Esophagus muscularis mucosa (tissue), 4 donors: Measurements from ENCODE around the gene REXO2. TPM values are rescaled to one million over a fixed set of nuclear protein-coding genes. Genes with fewer than 3 reads are reported as not detected.

Source experiments
- DNase-seq: peaks from one replicate; pipeline ENCODE4 v3.0.0-alpha.2; 2017; ENCODE audit errors: extremely low spot score
- H3K27ac ChIP-seq, 4 donors: fragments of 200-600 bp; sonication (generic); replicated peaks in 1 of 4; 1 replicate in 3 of 4; 2 replicates in 1 of 4; pipeline ENCODE4 v1.5.1; 2016 to 2019; ENCODE audit warnings: mild to moderate bottlenecking in 1 of 4
- H3K27me3 ChIP-seq, 4 donors: fragments of 200-600 bp; sonication (generic); one replicate each; pipeline versions ENCODE4 v1.5.1 to v1.6.0; 2016 to 2019
- H3K36me3 ChIP-seq, 4 donors: fragments of 200-600 bp; sonication (generic); one replicate each; pipeline ENCODE4 v1.5.1; 2016 to 2019
- H3K4me1 ChIP-seq, 4 donors: fragments of 200-600 bp; sonication (generic); one replicate each; pipeline ENCODE4 v1.5.1; 2016 to 2019
- H3K4me3 ChIP-seq, 4 donors: fragments of 200-600 bp; sonication (generic); 1 replicate in 2 of 4; 2 replicates in 2 of 4; pipeline ENCODE4 v1.5.1; 2016 to 2019; ENCODE audit warnings: mild to moderate bottlenecking in 4 of 4, moderate library complexity in 1 of 4
- H3K9me3 ChIP-seq, 4 donors: fragments of 200-600 bp; sonication (generic); 1 replicate in 3 of 4; 2 replicates in 1 of 4; pipeline ENCODE4 v1.5.1; 2016 to 2019
- CTCF ChIP-seq, 3 experiments: fragments of 200-600 bp in 2 of 3; fragments of 450-650 bp in 1 of 3; sonication (generic) in 2 of 3; IDR thresholded peaks; one replicate each; pipeline ENCODE4 v1.5.1; 2017 to 2019; ENCODE audit warnings: antibody characterized with exemption in 3 of 3, mild to moderate bottlenecking in 2 of 3, moderate library complexity in 1 of 3
- EP300 ChIP-seq: sonication (generic); formaldehyde crosslinking; IDR thresholded peaks from one replicate; pipeline ENCODE4 v1.6.1; 2017; ENCODE audit warnings: antibody characterized with exemption
- POLR2A ChIP-seq: fragments of 450-650 bp; IDR thresholded peaks from one replicate; pipeline ENCODE4 v1.6.1; 2017; ENCODE audit warnings: antibody characterized with exemption, moderate library complexity, mild to moderate bottlenecking, low read depth
- POLR2AphosphoS5 ChIP-seq, 2 donors: sonication (generic); formaldehyde crosslinking; IDR thresholded peaks; one replicate each; pipeline ENCODE4 v1.6.1; 2017; ENCODE audit warnings: antibody characterized with exemption in 2 of 2
- WGBS: methylation state at CpG from one replicate; pipeline ENCODE4 v1.1.5; 2018; 5-methylcytosine and 5-hydroxymethylcytosine counted together
- intact Hi-C: fragments of 100-400 bp; cut with DNase I; formaldehyde crosslinking; loops from one replicate; pipeline ENCODE4 v1.15.1; 2023
- total RNA-seq, 4 donors: library from RNA; depleted of rRNA; stranded (reverse); fragments of >200 nt; gene quantifications; one replicate each; pipeline versions ENCODE4 v1.1.0 to v1.2.1, GENCODE V29; 2016

REXO2 gene
- total RNA-seq, 4 donors from 2014 or later, result 95.1 to 152 (median 142) TPM

DNA sequence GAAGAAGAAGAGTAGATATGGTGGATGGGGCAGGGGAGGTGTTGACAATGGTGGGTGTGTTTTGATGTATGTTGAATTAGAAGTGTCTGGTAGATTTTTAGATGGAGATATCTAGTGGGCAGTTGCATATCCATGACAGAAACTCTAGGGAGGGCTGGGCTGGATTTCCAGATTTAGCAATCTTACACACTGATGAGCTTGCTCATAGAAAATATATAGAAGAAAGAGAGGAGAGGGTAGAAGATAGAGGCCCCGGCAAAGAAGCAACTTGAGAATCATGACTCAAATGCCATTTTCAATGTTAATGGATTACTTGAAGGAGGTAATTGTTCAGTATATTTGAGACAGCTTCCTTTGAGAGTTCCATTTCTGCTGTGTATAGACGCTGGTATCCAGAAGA is 8.2 kb downstream of the REXO2 start:
- Histone ChIP-seq H3K27ac (no peak overlapping the region), H3K36me3 (peaks cover 25 to 52% (median 33%) of the 10 kb centered on the region in 4 donors)

GRCh38 chr11:114447892-114448291 is 8.6 kb downstream of the REXO2 start:
- Histone ChIP-seq H3K36me3 (peaks cover 25 to 57% (median 34%) of the 10 kb centered on the region in 4 donors), H3K27ac (no peak overlapping the region), H3K9me3 (no peaks in the 10 kb centered on the region), H3K4me3 (no peak overlapping the region), H3K27me3 (no peaks in the 10 kb centered on the region), H3K4me1 (peaks cover 9 to 24% (median 17%) of the 10 kb centered on the region in 4 donors)
- DNase-seq, result no peak
- WGBS, result 64% methylated on average over 3 of the region's 3 CpGs
- intact Hi-C loops, result no loop called here
- TF ChIP-seq CTCF (IDR thresholded peaks at IDR 0.05) (no peak), POLR2AphosphoS5 (IDR thresholded peaks at IDR 0.05) (no peak), POLR2A (no peak)

More for the DNA sequence above, 8.2 kb downstream of the REXO2 start:
- Histone ChIP-seq H3K27me3 (no peaks in the 10 kb centered on the region), H3K4me3 (no peak overlapping the region), H3K4me1 (peaks cover 9 to 24% (median 17%) of the 10 kb centered on the region in 4 donors), H3K9me3 (no peaks in the 10 kb centered on the region)
- TF ChIP-seq POLR2AphosphoS5 (IDR thresholded peaks at IDR 0.05) (no peak), POLR2A (no peak), EP300 (no peak), CTCF (IDR thresholded peaks at IDR 0.05) (no peak)
- WGBS, result 94% methylated on average over 2 of the region's 2 CpGs
- intact Hi-C loops, result no loop called here
- DNase-seq, result no peak

DNA sequence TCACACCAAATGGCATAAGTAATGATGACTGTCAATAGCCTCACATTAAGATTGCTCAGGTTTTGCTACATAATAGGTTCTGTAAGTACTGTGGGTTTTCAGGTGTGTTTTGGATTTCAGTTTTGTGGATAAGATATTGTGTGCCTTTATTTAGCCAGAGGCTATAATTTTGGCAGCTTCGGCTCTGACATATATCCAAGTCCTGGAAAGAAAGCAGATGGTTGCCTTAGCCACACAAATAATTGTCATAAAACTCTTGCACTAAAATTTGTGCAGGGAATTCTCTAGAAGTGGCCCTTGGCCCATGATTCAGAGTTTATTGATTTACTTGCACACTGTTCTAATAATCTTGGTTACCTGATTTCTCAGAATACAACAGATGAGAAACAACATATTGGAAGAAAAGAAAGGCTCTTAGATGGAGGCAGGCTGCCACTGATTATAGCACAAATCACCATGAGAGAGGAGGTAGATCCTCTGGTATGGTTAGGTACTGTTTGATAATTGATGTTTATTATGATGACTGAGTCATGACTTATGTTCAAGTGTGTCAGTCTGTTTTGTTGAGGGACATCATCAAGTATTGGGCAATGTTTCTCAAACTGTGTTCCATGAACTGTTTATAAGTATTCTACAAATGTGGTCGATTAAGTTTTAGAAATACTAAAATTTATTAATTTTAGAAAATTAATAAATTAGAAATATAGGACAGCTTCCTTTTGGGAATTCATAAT is 9.6 kb downstream of the REXO2 start:
- WGBS, result 90% methylated on average over 2 of the region's 2 CpGs
- H3K36me3 ChIP-seq, result peaks cover 23 to 63% (median 40%) of the 10 kb centered on the region in 4 donors

GRCh38 chr11:114449845-114450244 is 10.6 kb downstream of the REXO2 start:
- peaks cover 18 to 61% (median 36%) of the 10 kb centered on the region in 4 donors for H3K36me3 ChIP-seq
- no peak overlapping the region for H3K27ac ChIP-seq
- peaks cover 9 to 20% (median 17%) of the 10 kb centered on the region in 4 donors for H3K4me1 ChIP-seq
- no peak overlapping the region for H3K4me3 ChIP-seq
- 94% methylated on average over 6 of the region's 6 CpGs for WGBS
- no peak for TF ChIP-seq EP300
- no peak for TF ChIP-seq POLR2A
- TF ChIP-seq POLR2AphosphoS5 (IDR thresholded peaks at IDR 0.05), result no peak
- no peak for TF ChIP-seq CTCF (IDR thresholded peaks at IDR 0.05)
- H3K27me3 ChIP-seq, result no peaks in the 10 kb centered on the region
- no peaks in the 10 kb centered on the region for H3K9me3 ChIP-seq
- no peak for DNase-seq
- intact Hi-C loops, result no loop called here

More for the DNA sequence above, 9.6 kb downstream of the REXO2 start:
- no peak for DNase-seq
- no peaks in the 10 kb centered on the region for H3K9me3 ChIP-seq
- no peaks in the 10 kb centered on the region for H3K27me3 ChIP-seq
- TF ChIP-seq CTCF (IDR thresholded peaks at IDR 0.05), result no peak
- no peak for TF ChIP-seq EP300
- peak overlapping the region in 1 of 4 donors; percentile 1 for H3K27ac ChIP-seq
- H3K4me3 ChIP-seq, result no peak overlapping the region
- peaks cover 9 to 20% (median 17%) of the 10 kb centered on the region in 4 donors for H3K4me1 ChIP-seq
- intact Hi-C loops, result no loop called here
